SK-N-MC (cell line): ENCODE measurements around the gene BAX.

Experiments
- DNase-seq: peaks from one replicate; pipeline ENCODE4 v3.0.0-alpha.2; 2011; ENCODE audit warnings: low read depth, low spot score
- H3K27ac ChIP-seq: fragments of 200-600 bp; sonication (generic); 2 replicates; pipeline ENCODE4 v1.5.1; 2016; ENCODE audit warnings: mixed run types
- H3K36me3 ChIP-seq: fragments of 200-600 bp; sonication (generic); 2 replicates; pipeline ENCODE4 v1.6.1; 2017; ENCODE audit warnings: antibody characterized with exemption, low read length, mixed read lengths; ENCODE audit not compliant: insufficient read depth
- H3K4me3 ChIP-seq: fragments of 200-600 bp; sonication (generic); 2 replicates; pipeline ENCODE4 v1.5.1; 2016
- H3K9ac ChIP-seq: fragments of 200-600 bp; sonication (generic); 2 replicates; pipeline ENCODE4 v1.8.0; 2017; ENCODE audit warnings: mixed run types, mixed read lengths; ENCODE audit not compliant: insufficient read length
- H3K9me3 ChIP-seq: fragments of 200-600 bp; sonication (generic); 2 replicates; pipeline ENCODE4 v1.6.1; 2017; ENCODE audit warnings: low read depth, mild to moderate bottlenecking, antibody characterized with exemption, low read length, moderate library complexity, mixed read lengths
- EZH2 ChIP-seq: fragments of 200-600 bp; sonication (generic); IDR thresholded peaks from one replicate; pipeline ENCODE4 v1.6.1; 2017; ENCODE audit warnings: antibody characterized with exemption
- FOXP2 ChIP-seq: optimal IDR thresholded peaks from 2 replicates; pipeline ENCODE3; 2011; ENCODE audit warnings: mild to moderate bottlenecking, moderate library complexity; ENCODE audit not compliant: insufficient read depth; ENCODE audit errors: extremely low read length, control extremely low read depth
- POLR2AphosphoS5 ChIP-seq: IDR thresholded peaks from 2 replicates; pipeline ENCODE4 v1.6.1; 2012; ENCODE audit warnings: mild to moderate bottlenecking, low read depth, low read length, borderline replicate concordance

BAX gene

DNA sequence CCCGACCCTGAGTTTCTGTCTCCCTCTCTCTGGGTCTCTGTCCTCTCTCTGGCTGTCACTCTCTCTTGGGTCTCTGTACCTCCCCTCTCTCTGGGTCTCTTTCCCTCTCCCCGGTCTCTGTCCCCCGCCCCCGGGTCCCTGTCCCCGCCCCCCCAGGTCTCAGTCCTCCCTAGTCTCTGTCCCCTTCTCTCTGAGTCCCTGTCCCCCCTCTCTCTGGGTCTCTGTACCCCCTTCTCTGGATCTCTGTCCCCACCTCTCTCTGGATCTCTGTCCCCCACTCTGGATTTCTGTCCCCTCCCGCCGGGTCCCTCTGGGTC, 8.1 kb downstream of the BAX start:
- H3K36me3 ChIP-seq, result peaks cover 17% of the 10 kb centered on the region
- no peaks in the 10 kb centered on the region for H3K9me3 ChIP-seq
- peak overlapping the region; percentile 67 for H3K9ac ChIP-seq
- no peak overlapping the region for H3K4me3 ChIP-seq
- no peak for TF ChIP-seq EZH2
- TF ChIP-seq POLR2AphosphoS5, result no peak
- no peak for TF ChIP-seq FOXP2
- no peak for DNase-seq
- H3K27ac ChIP-seq, result peak overlapping the region; percentile 96

DNA sequence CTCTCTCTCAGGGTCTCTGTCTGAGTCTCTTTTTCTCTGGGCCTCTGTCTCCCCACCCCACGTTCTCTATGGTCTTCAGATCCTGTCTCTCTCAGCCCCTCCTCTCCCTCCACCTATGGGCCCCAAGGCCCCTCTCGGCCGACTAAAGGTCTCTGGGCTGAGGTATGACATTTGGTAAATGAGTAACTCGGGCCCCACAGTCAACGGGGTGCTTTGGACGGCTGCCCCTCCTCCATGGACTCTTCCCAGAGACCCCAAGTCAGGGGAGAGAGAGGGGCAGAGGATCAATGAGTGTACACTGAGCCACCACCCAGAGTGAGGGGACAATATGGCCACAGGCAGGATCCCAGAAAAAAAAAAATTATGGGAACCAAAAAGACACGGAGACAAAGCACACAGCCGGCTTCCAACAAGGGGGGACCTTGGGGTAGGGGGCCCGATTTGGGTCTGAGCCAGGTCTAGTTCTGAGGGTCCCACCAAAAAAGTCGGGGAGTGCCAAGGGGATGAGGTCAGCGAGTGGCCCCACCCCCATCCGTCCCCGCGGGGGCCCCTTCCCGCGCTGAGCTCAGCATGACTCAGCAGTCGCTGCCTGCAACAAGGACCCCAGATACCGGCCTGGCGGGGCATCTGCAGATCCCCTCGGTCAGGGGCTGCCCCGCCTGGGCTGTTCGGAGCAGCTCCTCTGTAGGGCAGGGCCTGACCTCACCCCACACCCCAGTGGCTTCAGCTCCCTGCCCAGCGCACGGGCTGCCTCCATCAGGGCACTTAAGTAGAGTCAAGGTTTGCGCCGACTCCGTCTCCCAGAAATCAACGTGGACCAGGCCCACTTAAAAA, 8.9 kb downstream of the BAX start:
- H3K9ac ChIP-seq, result peak overlapping the region; percentile 67
- H3K36me3 ChIP-seq, result peaks cover 17% of the 10 kb centered on the region
- TF ChIP-seq POLR2AphosphoS5, result peak; percentile 67
- TF ChIP-seq EZH2, result no peak
- TF ChIP-seq FOXP2, result no peak
- peak overlapping the region; percentile 66 for H3K4me3 ChIP-seq
- no peak for DNase-seq
- no peaks in the 10 kb centered on the region for H3K9me3 ChIP-seq
- peak overlapping the region; percentile 96 for H3K27ac ChIP-seq

DNA sequence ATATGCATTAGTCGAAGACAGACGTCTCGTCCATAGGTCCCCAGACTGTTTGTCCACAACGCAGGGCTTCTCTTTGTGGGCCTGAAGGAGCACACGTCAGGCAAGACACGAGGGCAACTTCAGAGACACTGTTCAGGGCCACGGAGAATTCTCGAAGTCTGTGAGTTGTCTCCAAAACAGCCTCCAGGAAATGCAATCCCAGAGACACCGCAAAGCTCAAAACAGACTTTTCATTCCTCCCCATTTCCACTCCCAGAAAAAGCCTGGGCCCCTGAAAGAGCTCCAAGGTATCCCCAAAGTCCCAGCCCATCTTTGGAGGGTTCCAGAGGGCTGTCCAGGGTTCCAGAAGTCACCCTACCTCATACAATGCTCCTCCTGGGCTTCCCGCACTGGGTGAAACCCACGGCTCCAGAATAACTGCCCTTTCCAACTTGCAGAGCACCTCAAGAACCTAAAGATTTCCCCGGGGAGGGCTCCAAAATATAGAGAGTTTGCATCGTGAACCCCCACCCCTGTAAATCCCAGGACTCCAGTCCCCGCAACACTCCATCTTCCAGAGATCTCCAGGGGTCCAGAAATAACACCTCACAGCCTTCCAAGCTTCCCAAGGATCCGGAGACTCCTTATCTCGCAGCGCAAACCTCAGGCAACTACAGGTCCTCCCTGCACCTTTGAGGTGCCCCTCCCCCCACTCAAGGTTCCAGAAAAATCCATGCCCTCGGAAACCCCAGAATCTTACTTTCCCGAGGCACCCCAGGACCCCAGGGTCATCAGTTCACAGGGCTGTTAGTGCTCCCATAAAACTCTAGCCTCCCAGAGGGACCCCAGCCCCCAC, 9.7 kb downstream of the BAX start:
- DNase-seq, result no peak
- TF ChIP-seq POLR2AphosphoS5 (no peak; the same call in 1 of the 2 replicates), EZH2 (no peak), FOXP2 (no peak)
- H3K4me3 ChIP-seq, result peak overlapping the region; percentile 66
- H3K36me3 ChIP-seq, result peaks cover 17% of the 10 kb centered on the region
- H3K9ac ChIP-seq, result peak overlapping the region; percentile 67
- H3K9me3 ChIP-seq, result no peaks in the 10 kb centered on the region
- H3K27ac ChIP-seq, result peak overlapping the region; percentile 96

DNA sequence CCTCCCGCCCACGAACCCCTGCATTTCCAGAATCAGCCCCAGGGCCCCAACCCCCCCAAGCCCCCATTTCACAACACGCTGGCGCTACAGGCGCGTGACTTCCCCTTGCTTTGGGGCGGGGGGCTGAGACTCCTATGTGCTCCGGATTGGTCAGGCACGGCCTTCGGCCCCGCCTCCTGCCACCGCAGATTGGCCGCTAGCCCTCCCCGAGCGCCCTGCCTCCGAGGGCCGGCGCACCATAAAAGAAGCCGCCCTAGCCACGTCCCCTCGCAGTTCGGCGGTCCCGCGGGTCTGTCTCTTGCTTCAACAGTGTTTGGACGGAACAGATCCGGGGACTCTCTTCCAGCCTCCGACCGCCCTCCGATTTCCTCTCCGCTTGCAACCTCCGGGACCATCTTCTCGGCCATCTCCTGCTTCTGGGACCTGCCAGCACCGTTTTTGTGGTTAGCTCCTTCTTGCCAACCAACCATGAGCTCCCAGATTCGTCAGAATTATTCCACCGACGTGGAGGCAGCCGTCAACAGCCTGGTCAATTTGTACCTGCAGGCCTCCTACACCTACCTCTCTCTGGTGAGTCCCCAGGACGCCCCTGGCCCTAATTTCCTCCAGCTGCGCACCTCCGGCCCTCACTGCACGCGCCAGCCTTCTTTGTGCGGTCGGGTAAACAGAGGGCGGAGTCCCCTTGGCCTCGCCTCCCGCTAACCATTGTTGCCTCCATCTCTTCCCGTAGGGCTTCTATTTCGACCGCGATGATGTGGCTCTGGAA, 10.5 kb downstream of the BAX start, which contains the start of gene FTL:
TSS of gene FTL (plus strand) at position 270 of the 766 bp plus-strand sequence. CDS start at position 469, 199 bp downstream.
- TF ChIP-seq POLR2AphosphoS5 (peak; percentile 100), EZH2 (no peak)
- peak within 1 kb of the TSS; percentile 96 for H3K27ac ChIP-seq
- peak within 1 kb of the TSS; percentile 86 for H3K9ac ChIP-seq
- H3K4me3 ChIP-seq, result peak within 1 kb of the TSS; percentile 98
- no peak for DNase-seq
- no peaks in the 10 kb centered on the region for H3K9me3 ChIP-seq
- peaks cover 17% of the 10 kb centered on the region for H3K36me3 ChIP-seq

DNA sequence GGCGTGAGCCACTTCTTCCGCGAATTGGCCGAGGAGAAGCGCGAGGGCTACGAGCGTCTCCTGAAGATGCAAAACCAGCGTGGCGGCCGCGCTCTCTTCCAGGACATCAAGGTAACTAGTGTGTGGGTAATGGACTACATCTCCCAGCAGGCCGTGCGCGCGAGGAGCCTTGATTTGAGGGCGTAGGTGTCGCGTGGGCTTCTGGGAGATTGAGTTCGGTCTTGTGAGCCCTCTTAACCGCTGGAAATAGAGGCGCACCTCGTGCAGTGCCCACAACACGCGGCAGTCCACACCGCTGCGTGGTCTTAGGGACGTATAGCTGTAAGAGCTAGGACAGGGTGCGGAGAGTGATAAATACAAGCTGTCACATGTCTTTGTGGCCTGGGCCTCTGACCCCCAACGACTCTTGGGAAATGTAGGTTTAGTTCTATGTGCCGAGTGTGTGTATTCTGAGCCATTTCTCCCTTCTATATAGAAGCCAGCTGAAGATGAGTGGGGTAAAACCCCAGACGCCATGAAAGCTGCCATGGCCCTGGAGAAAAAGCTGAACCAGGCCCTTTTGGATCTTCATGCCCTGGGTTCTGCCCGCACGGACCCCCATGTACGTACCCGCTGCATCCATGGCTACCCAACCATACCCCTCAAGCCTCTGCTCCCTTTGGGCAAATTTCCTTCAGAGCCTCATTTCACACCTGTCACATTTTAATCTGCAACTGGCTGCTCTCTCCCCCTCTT, 11.3 kb downstream of the BAX start:
- DNase-seq, result no peak
- H3K27ac ChIP-seq, result peak overlapping the region; percentile 87
- H3K9me3 ChIP-seq, result no peaks in the 10 kb centered on the region
- H3K4me3 ChIP-seq, result peak overlapping the region; percentile 98
- TF ChIP-seq FOXP2 (no peak), POLR2AphosphoS5 (no peak), EZH2 (no peak)
- H3K36me3 ChIP-seq, result peaks cover 17% of the 10 kb centered on the region
- peak overlapping the region; percentile 86 for H3K9ac ChIP-seq

DNA sequence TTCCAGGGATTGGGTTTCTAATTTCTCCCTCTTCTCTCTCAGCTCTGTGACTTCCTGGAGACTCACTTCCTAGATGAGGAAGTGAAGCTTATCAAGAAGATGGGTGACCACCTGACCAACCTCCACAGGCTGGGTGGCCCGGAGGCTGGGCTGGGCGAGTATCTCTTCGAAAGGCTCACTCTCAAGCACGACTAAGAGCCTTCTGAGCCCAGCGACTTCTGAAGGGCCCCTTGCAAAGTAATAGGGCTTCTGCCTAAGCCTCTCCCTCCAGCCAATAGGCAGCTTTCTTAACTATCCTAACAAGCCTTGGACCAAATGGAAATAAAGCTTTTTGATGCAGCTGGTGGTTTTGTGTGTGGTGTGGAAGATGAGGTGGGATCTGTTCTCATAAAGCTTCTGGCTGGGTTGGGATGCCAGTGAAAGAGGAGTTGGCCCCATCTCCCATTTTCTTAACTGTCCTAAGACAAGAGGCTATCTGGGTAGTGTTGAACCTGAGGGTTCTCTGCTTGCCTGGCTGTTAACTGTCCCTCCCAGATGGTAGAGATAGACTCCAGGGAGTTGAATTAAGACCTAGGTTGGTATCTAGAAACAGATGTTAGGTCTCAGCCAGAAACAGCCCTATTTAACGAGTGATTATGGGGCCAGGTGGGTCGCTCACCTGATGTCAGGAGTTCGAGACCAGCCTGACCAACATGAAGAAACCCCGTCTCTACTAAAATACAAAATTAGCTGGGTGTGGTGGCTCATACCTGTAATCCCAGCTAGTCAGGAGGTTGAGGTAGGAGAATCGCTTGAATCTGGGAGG, 12.1 kb downstream of the BAX start:
- Histone ChIP-seq H3K27ac (peak overlapping the region; percentile 87), H3K9ac (peak overlapping the region; percentile 86), H3K4me3 (peak overlapping the region; percentile 98), H3K9me3 (no peaks in the 10 kb centered on the region), H3K36me3 (peaks cover 17% of the 10 kb centered on the region)
- TF ChIP-seq POLR2AphosphoS5 (peak; percentile 12; the same call in 1 of the 2 replicates), FOXP2 (no peak)
- no peak for DNase-seq
